Mesendoderm (in vitro differentiated cells): ENCODE data around the gene RERE.

ENCODE experiments used
- DNase-seq: peaks from one replicate; pipeline ENCODE4 v3.0.0; 2013
- H2AK5ac ChIP-seq: 2 replicates; pipeline ENCODE4 v1.6.1; 2013; ENCODE audit warnings: low read length, inconsistent platforms
- H2BK120ac ChIP-seq: 2 replicates; pipeline ENCODE4 v1.6.1; 2013; ENCODE audit warnings: low read depth, mild to moderate bottlenecking, low read length, moderate library complexity, mixed read lengths
- H2BK15ac ChIP-seq: replicated peaks from 2 replicates; pipeline ENCODE4 v1.6.1; 2013; ENCODE audit warnings: low read depth, mild to moderate bottlenecking, moderate library complexity
- H2BK5ac ChIP-seq: 2 replicates; pipeline ENCODE4 v1.6.1; 2013; ENCODE audit warnings: low read length, inconsistent platforms
- H3K18ac ChIP-seq: 2 replicates; pipeline ENCODE4 v1.6.1; 2013; ENCODE audit warnings: mild to moderate bottlenecking, low read length, mixed read lengths
- H3K23ac ChIP-seq: one replicate; pipeline ENCODE4 v1.6.1; 2013; ENCODE audit warnings: low read length
- H3K27ac ChIP-seq: 2 replicates; pipeline ENCODE4 v1.5.1; 2013; ENCODE audit warnings: low read depth, mild to moderate bottlenecking, inconsistent platforms, low read length, moderate library complexity
- H3K27me3 ChIP-seq: 2 replicates; pipeline ENCODE4 v1.6.1; 2013; ENCODE audit warnings: low read length, control low read depth, mild to moderate bottlenecking, inconsistent platforms; ENCODE audit not compliant: insufficient read depth, poor library complexity
- H3K36me3 ChIP-seq: 2 replicates; pipeline ENCODE4 v1.6.1; 2013; ENCODE audit warnings: low read length, inconsistent platforms; ENCODE audit not compliant: control insufficient read depth, insufficient read depth
- H3K4ac ChIP-seq: one replicate; pipeline ENCODE4 v1.6.1; 2013; ENCODE audit warnings: low read depth, mild to moderate bottlenecking, low read length, moderate library complexity
- H3K4me1 ChIP-seq: 2 replicates; pipeline ENCODE4 v1.6.1; 2013; ENCODE audit warnings: low read depth, low read length, inconsistent platforms; ENCODE audit not compliant: control insufficient read depth
- H3K4me2 ChIP-seq: 2 replicates; pipeline ENCODE4 v1.6.1; 2013; ENCODE audit warnings: low read length
- H3K4me3 ChIP-seq: 2 replicates; pipeline ENCODE4 v1.5.1; 2013; ENCODE audit warnings: mild to moderate bottlenecking, low read length
- H3K56ac ChIP-seq: one replicate; pipeline ENCODE4 v1.6.1; 2013; ENCODE audit warnings: low read length
- H3K79me1 ChIP-seq: 2 replicates; pipeline ENCODE4 v1.6.1; 2013; ENCODE audit warnings: low read length, inconsistent platforms
- H3K79me2 ChIP-seq: 2 replicates; pipeline ENCODE4 v1.6.1; 2013; ENCODE audit warnings: mild to moderate bottlenecking, low read length; ENCODE audit not compliant: control insufficient read depth, insufficient read depth
- H3K9ac ChIP-seq: 2 replicates; pipeline ENCODE4 v1.6.1; 2013; ENCODE audit warnings: low read length, inconsistent platforms
- H4K5ac ChIP-seq: one replicate; pipeline ENCODE4 v1.6.1; 2013; ENCODE audit warnings: low read length
- H4K8ac ChIP-seq: one replicate; pipeline ENCODE4 v1.6.1; 2013; ENCODE audit warnings: low read depth, mild to moderate bottlenecking, control low read depth, low read length, moderate library complexity
- WGBS: extraction: QIAGEN DNeasy Blood & Tissue Kit; methylation state at CpG from one replicate; pipeline ENCODE4 v1.1.7; 2013; ENCODE audit warnings: low lambda C conversion rate, missing lambda C conversion rate; ENCODE audit not compliant: insufficient coverage; ENCODE audit errors: extremely low coverage; 5-methylcytosine and 5-hydroxymethylcytosine counted together

Gene RERE

GRCh38 chr1:8424539-8425116 is 392.8 kb downstream of the RERE start:
- Histone ChIP-seq H3K56ac (peak overlapping the region; percentile 82), H3K27me3 (no peaks in the 10 kb centered on the region), H3K36me3 (no peaks in the 10 kb centered on the region), H3K18ac (peak overlapping the region; percentile 72), H2BK120ac (no peak overlapping the region), H3K27ac (peak overlapping the region; percentile 99), H3K4ac (peak overlapping the region; percentile 77), H3K4me3 (no peak overlapping the region), H3K4me2 (peak overlapping the region; percentile 60), H2AK5ac (peak overlapping the region; percentile 45), H3K9ac (peak overlapping the region; percentile 57), H4K8ac (no peak overlapping the region), H3K79me1 (peaks cover 16% of the 10 kb centered on the region), H3K4me1 (peaks cover 20% of the 10 kb centered on the region), H2BK15ac (no peak overlapping the region), H4K5ac (peak overlapping the region; percentile 10), H3K23ac (peak overlapping the region; percentile 73), H2BK5ac (peak overlapping the region; percentile 51), H3K79me2 (peaks cover 23% of the 10 kb centered on the region)
- DNase-seq, result peak; percentile 71
- WGBS, result no CpG with 5 or more reads among the region's 9 CpGs

GRCh38 chr1:8423692-8424538 is 393.5 kb downstream of the RERE start:
- H2AK5ac ChIP-seq, result no peak overlapping the region
- peak overlapping the region; percentile 99 for H3K18ac ChIP-seq
- no peaks in the 10 kb centered on the region for H3K36me3 ChIP-seq
- no peak overlapping the region for H3K23ac ChIP-seq
- peak overlapping the region; percentile 99 for H3K27ac ChIP-seq
- H3K27me3 ChIP-seq, result no peaks in the 10 kb centered on the region
- H2BK15ac ChIP-seq, result peak overlapping the region; percentile 75
- WGBS, result no CpG with 5 or more reads among the region's 79 CpGs
- peak overlapping the region; percentile 73 for H3K4me3 ChIP-seq
- H3K4me2 ChIP-seq, result peak overlapping the region; percentile 60
- peaks cover 20% of the 10 kb centered on the region for H3K4me1 ChIP-seq
- H3K79me1 ChIP-seq, result peaks cover 19% of the 10 kb centered on the region
- peak overlapping the region; percentile 95 for H3K56ac ChIP-seq
- H3K4ac ChIP-seq, result peak overlapping the region; percentile 98
- H2BK120ac ChIP-seq, result peak overlapping the region; percentile 94
- H4K5ac ChIP-seq, result peak overlapping the region; percentile 10
- H3K9ac ChIP-seq, result peak overlapping the region; percentile 92
- peaks cover 28% of the 10 kb centered on the region for H3K79me2 ChIP-seq
- peak; percentile 94 for DNase-seq
- peak overlapping the region; percentile 57 for H4K8ac ChIP-seq
- peak overlapping the region; percentile 64 for H2BK5ac ChIP-seq

GRCh38 chr1:8423269-8423691 is 394.2 kb downstream of the RERE start:
- no CpG with 5 or more reads among the region's 33 CpGs for WGBS
- Histone ChIP-seq H3K18ac (peak overlapping the region; percentile 99), H3K36me3 (no peaks in the 10 kb centered on the region), H3K4ac (peak overlapping the region; percentile 82), H3K27me3 (no peaks in the 10 kb centered on the region), H3K4me2 (peak overlapping the region; percentile 98), H3K9ac (peak overlapping the region; percentile 92), H2AK5ac (no peak overlapping the region), H3K4me1 (peaks cover 20% of the 10 kb centered on the region), H3K79me1 (peaks cover 19% of the 10 kb centered on the region), H3K23ac (no peak overlapping the region), H3K79me2 (peaks cover 29% of the 10 kb centered on the region), H2BK5ac (peak overlapping the region; percentile 43), H4K5ac (no peak overlapping the region), H2BK15ac (peak overlapping the region; percentile 8), H3K56ac (peak overlapping the region; percentile 95), H3K27ac (peak overlapping the region; percentile 95), H3K4me3 (peak overlapping the region; percentile 73), H4K8ac (peak overlapping the region; percentile 57), H2BK120ac (peak overlapping the region; percentile 94)
- DNase-seq, result peak; percentile 49

- no peaks in the 10 kb centered on the region for H3K36me3 ChIP-seq
- H3K4me2 ChIP-seq, result peak overlapping the region; percentile 98
- H3K27ac ChIP-seq, result peak overlapping the region; percentile 95
- H3K4ac ChIP-seq, result peak overlapping the region; percentile 82
- peak overlapping the region; percentile 31 for H2BK5ac ChIP-seq
- peaks cover 35% of the 10 kb centered on the region for H3K79me2 ChIP-seq
- no peak overlapping the region for H4K8ac ChIP-seq
- H3K56ac ChIP-seq, result peak overlapping the region; percentile 95
- H4K5ac ChIP-seq, result no peak overlapping the region
- H3K23ac ChIP-seq, result peak overlapping the region; percentile 54
- no peak overlapping the region for H2AK5ac ChIP-seq
- H3K27me3 ChIP-seq, result no peaks in the 10 kb centered on the region
- H3K4me1 ChIP-seq, result peaks cover 26% of the 10 kb centered on the region
- H3K18ac ChIP-seq, result peak overlapping the region; percentile 99
- no peak for DNase-seq
- H2BK15ac ChIP-seq, result no peak overlapping the region
- peak overlapping the region; percentile 92 for H3K9ac ChIP-seq
- no CpG with 5 or more reads among the region's 19 CpGs for WGBS
- H2BK120ac ChIP-seq, result no peak overlapping the region
- peak overlapping the region; percentile 73 for H3K4me3 ChIP-seq
- peaks cover 18% of the 10 kb centered on the region for H3K79me1 ChIP-seq
These were observed 394.8 kb downstream of the RERE start for GRCh38 chr1:8422510-8423268.

GRCh38 chr1:8421721-8422120 is 395.7 kb downstream of the RERE start:
- Histone ChIP-seq H3K4me2 (peak overlapping the region; percentile 8), H3K4ac (no peak overlapping the region), H3K4me3 (no peak overlapping the region), H3K79me2 (peaks cover 39% of the 10 kb centered on the region), H3K56ac (peak overlapping the region; percentile 59), H4K8ac (no peak overlapping the region), H2BK15ac (no peak overlapping the region), H2BK5ac (no peak overlapping the region), H3K18ac (no peak overlapping the region), H3K79me1 (peaks cover 22% of the 10 kb centered on the region), H3K27ac (no peak overlapping the region), H3K9ac (peak overlapping the region; percentile 50), H4K5ac (no peak overlapping the region), H2AK5ac (no peak overlapping the region), H3K27me3 (no peaks in the 10 kb centered on the region), H3K4me1 (peaks cover 28% of the 10 kb centered on the region), H2BK120ac (no peak overlapping the region), H3K23ac (peak overlapping the region; percentile 70), H3K36me3 (no peaks in the 10 kb centered on the region)
- no CpG with 5 or more reads among the region's 6 CpGs for WGBS
- peak; percentile 48 for DNase-seq
